GM21825 (cell line): ENCODE measurements around the gene CHD5.

Experiments
- ATAC-seq: cut with Tn5 transposase; IDR thresholded peaks from one replicate; pipeline ENCODE4 v1.9.1; 2021; ENCODE audit warnings: mild to moderate bottlenecking, moderate library complexity; ENCODE audit not compliant: unreplicated experiment

CHD5 gene

GRCh38 chr1:6134741-6135510, 45.2 kb downstream of the CHD5 start:
- no peak for ATAC-seq

- ATAC-seq: no peak
Observed at GRCh38 chr1:6134206-6134605, 45.9 kb downstream of the CHD5 start.

- no peak for ATAC-seq
Observed at GRCh38 chr1:6133146-6133895, 46.8 kb downstream of the CHD5 start.

- ATAC-seq: no peak
Observed at GRCh38 chr1:6131561-6131960, 48.6 kb downstream of the CHD5 start.

- no peak for ATAC-seq
Observed at GRCh38 chr1:6130596-6130995, 49.5 kb downstream of the CHD5 start.

GRCh38 chr1:6130036-6130435, 50.1 kb downstream of the CHD5 start:
- no peak for ATAC-seq

GRCh38 chr1:6129313-6129712, 50.8 kb downstream of the CHD5 start:
- ATAC-seq: no peak

GRCh38 chr1:6128276-6129081, 51.6 kb downstream of the CHD5 start:
- ATAC-seq: no peak

GRCh38 chr1:6127587-6128163, 52.4 kb downstream of the CHD5 start:
- no peak for ATAC-seq

GRCh38 chr1:6126521-6127067, 53.5 kb downstream of the CHD5 start:
- ATAC-seq: no peak

- no peak for ATAC-seq
Observed at GRCh38 chr1:6126028-6126427, 54.1 kb downstream of the CHD5 start.

- ATAC-seq: no peak
Observed at GRCh38 chr1:6125366-6125765, 54.8 kb downstream of the CHD5 start.

- ATAC-seq: no peak
Observed at GRCh38 chr1:6124746-6125365, 55.3 kb downstream of the CHD5 start.

- no peak for ATAC-seq
Observed at GRCh38 chr1:6124341-6124740, 55.8 kb downstream of the CHD5 start.

GRCh38 chr1:6123816-6124215, 56.3 kb downstream of the CHD5 start:
- ATAC-seq: no peak

- no peak for ATAC-seq
Observed at GRCh38 chr1:6123083-6123482, 57.0 kb downstream of the CHD5 start.

GRCh38 chr1:6121651-6122370, 58.3 kb downstream of the CHD5 start:
- ATAC-seq: no peak

GRCh38 chr1:6121021-6121421, 59.1 kb downstream of the CHD5 start:
- no peak for ATAC-seq

- no peak for ATAC-seq
Observed at GRCh38 chr1:6118415-6118814, 61.7 kb downstream of the CHD5 start.

GRCh38 chr1:6117624-6118023, 62.5 kb downstream of the CHD5 start:
- ATAC-seq: no peak
